Measurements from ENCODE around the gene GIT2. TPM values are rescaled to one million over a fixed set of nuclear protein-coding genes. Genes with fewer than 3 reads are reported as not detected.

GIT2 gene
- total and polyA plus RNA-seq, 2 experiments from 2014 or later = 26.4 to 42.1 TPM

GRCh38 chr12:109880938-109881337 lies 115.2 kb downstream of the GIT2 start:
- peaks cover 25% of the 10 kb centered on the region for H3K4me1 ChIP-seq (ENCODE audit: insufficient read depth)
- H3K9me2 ChIP-seq (ENCODE audit: insufficient read depth) = no peaks in the 10 kb centered on the region
- TF ChIP-seq EZH2 (IDR thresholded peaks at IDR 0.05; ENCODE audit: insufficient read depth, poor library complexity, severe bottlenecking) (no peak), EZH2phosphoT487 (IDR thresholded peaks at IDR 0.05; ENCODE audit: insufficient read depth, low read depth) (no peak)
- H3K36me3 ChIP-seq (ENCODE audit: low read depth) = no peaks in the 10 kb centered on the region
- in situ Hi-C loops (cut with MboI) = no loop called here
- H4K20me1 ChIP-seq (ENCODE audit: insufficient read depth) = no peaks in the 10 kb centered on the region
- no peaks in the 10 kb centered on the region for H3K9me3 ChIP-seq (ENCODE audit: low read depth)
- no peak for DNase-seq
- WGBS, 2 experiments (ENCODE audit: low coverage in 1 of 2, low lambda C conversion rate in 2 of 2, missing lambda C conversion rate in 2 of 2) = 16 to 22% methylated on average over 9 of the region's 9 CpGs
- H3K27ac ChIP-seq = no peak overlapping the region
- peak overlapping the region; percentile 76 for H3K4me2 ChIP-seq (ENCODE audit: unreplicated experiment)
- H3K27me3 ChIP-seq (replicated peaks; ENCODE audit: insufficient read depth) = no peaks in the 10 kb centered on the region
- H3K4me3 ChIP-seq = peak overlapping the region; percentile 98
- H3K9ac ChIP-seq = peak overlapping the region; percentile 71
- peaks cover 6% of the 10 kb centered on the region; the same call in 1 of the 2 replicates for H3F3A ChIP-seq (ENCODE audit: insufficient read depth)
- H3K79me2 ChIP-seq (ENCODE audit: insufficient read depth) = peaks cover 41% of the 10 kb centered on the region
- peak overlapping the region; percentile 87 for H2AFZ ChIP-seq

GRCh38 chr12:109880043-109880931 lies 115.9 kb downstream of the GIT2 start, which contains the start of gene GLTP:
TSS of gene GLTP (minus strand) at chr12:109880541. CDS start at chr12:109880374, 167 bp downstream.
- Histone ChIP-seq H4K20me1 (ENCODE audit: insufficient read depth) (no peaks in the 10 kb centered on the region), H3K27ac (peak within 1 kb of the TSS; percentile 24), H3K4me1 (ENCODE audit: insufficient read depth) (peaks cover 25% of the 10 kb centered on the region), H3K4me3 (peak within 1 kb of the TSS; percentile 98), H3K9me2 (ENCODE audit: insufficient read depth) (no peaks in the 10 kb centered on the region), H3K79me2 (ENCODE audit: insufficient read depth) (peaks cover 48% of the 10 kb centered on the region), H3K4me2 (ENCODE audit: unreplicated experiment) (peak within 1 kb of the TSS; percentile 98), H3F3A (ENCODE audit: insufficient read depth) (peaks cover 6% of the 10 kb centered on the region; the same call in 1 of the 2 replicates), H3K9me3 (ENCODE audit: low read depth) (no peaks in the 10 kb centered on the region), H3K27me3 (replicated peaks; ENCODE audit: insufficient read depth) (no peaks in the 10 kb centered on the region), H3K36me3 (ENCODE audit: low read depth) (no peaks in the 10 kb centered on the region), H3K9ac (peak within 1 kb of the TSS; percentile 81), H2AFZ (peak within 1 kb of the TSS; percentile 87)
- WGBS, 2 experiments (ENCODE audit: low coverage in 1 of 2, low lambda C conversion rate in 2 of 2, missing lambda C conversion rate in 2 of 2) = 1% methylated on average over 38 to 46 of the region's 92 CpGs
- TF ChIP-seq EZH2phosphoT487 (IDR thresholded peaks at IDR 0.05; ENCODE audit: insufficient read depth, low read depth) = no peak
- TF ChIP-seq EZH2 (IDR thresholded peaks at IDR 0.05; ENCODE audit: insufficient read depth, poor library complexity, severe bottlenecking) = no peak
- in situ Hi-C loops (cut with MboI) = no loop called here
- peak; percentile 96 for DNase-seq

Other genes with a start within 250 kb of the GIT2 start
- gene TRPV4, start 163.0 kb downstream of the GIT2 start, total RNA-seq (2014; rRNA removed; shearing (Covaris generic)) = 0.65 and 1.6 TPM in 2 replicates
- 2.6 and 2.9 TPM in 2 replicates for gene TRPV4, start 163.0 kb downstream of the GIT2 start, polyA plus RNA-seq (2016; fragmentation: Nextera tagmentation; extraction: Ambion mirVana)
- gene GLTP, start 115.8 kb downstream of the GIT2 start, total RNA-seq (2014; rRNA removed; shearing (Covaris generic)) = 62.2 and 96.5 TPM in 2 replicates
- gene GLTP, start 115.8 kb downstream of the GIT2 start, polyA plus RNA-seq (2016; fragmentation: Nextera tagmentation; extraction: Ambion mirVana) = 92.8 and 96.0 TPM in 2 replicates
- gene TCHP, start 96.1 kb downstream of the GIT2 start, total RNA-seq (2014; rRNA removed; shearing (Covaris generic)) = 11.7 and 14.7 TPM in 2 replicates
- 9.7 and 11.5 TPM in 2 replicates for gene TCHP, start 96.1 kb downstream of the GIT2 start, polyA plus RNA-seq (2016; fragmentation: Nextera tagmentation; extraction: Ambion mirVana)
- 237 and 241 TPM in 2 replicates for gene ANKRD13A, start 3.1 kb upstream of the GIT2 start, total RNA-seq (2014; rRNA removed; shearing (Covaris generic))
- 74.8 and 77.3 TPM in 2 replicates for gene ANKRD13A, start 3.1 kb upstream of the GIT2 start, polyA plus RNA-seq (2016; fragmentation: Nextera tagmentation; extraction: Ambion mirVana)
- 21.2 and 29.7 TPM in 2 replicates for gene C12orf76, start 52.2 kb upstream of the GIT2 start, total RNA-seq (2014; rRNA removed; shearing (Covaris generic))
- gene C12orf76, start 52.2 kb upstream of the GIT2 start, polyA plus RNA-seq (2016; fragmentation: Nextera tagmentation; extraction: Ambion mirVana) = 8.5 and 12.3 TPM in 2 replicates
- 9.5 and 9.7 TPM in 2 replicates for gene IFT81, start 128.0 kb upstream of the GIT2 start, total RNA-seq (2014; rRNA removed; shearing (Covaris generic))
- 10.6 and 14.0 TPM in 2 replicates for gene IFT81, start 128.0 kb upstream of the GIT2 start, polyA plus RNA-seq (2016; fragmentation: Nextera tagmentation; extraction: Ambion mirVana)